Testis (tissue), 3 donors: ENCODE results near the gene NCKAP5. TPM values are rescaled to one million over a fixed set of nuclear protein-coding genes. Genes with fewer than 3 reads are reported as not detected.

Experiments
- DNase-seq: peaks from one replicate; pipeline ENCODE4 v3.0.0-alpha.2; 2019
- H3K27ac ChIP-seq, 2 donors: fragments of 200-600 bp; sonication (generic); one replicate each; pipeline ENCODE4 v1.5.1; 2019
- H3K27me3 ChIP-seq: fragments of 200-600 bp; sonication (generic); one replicate; pipeline ENCODE4 v1.5.1; 2019
- H3K36me3 ChIP-seq: fragments of 200-600 bp; sonication (generic); one replicate; pipeline ENCODE4 v1.5.1; 2017; ENCODE audit warnings: low read depth; ENCODE audit errors: missing control alignments
- H3K4me1 ChIP-seq: fragments of 200-600 bp; sonication (generic); one replicate; pipeline ENCODE4 v1.5.1; 2019
- H3K4me3 ChIP-seq, 2 donors: fragments of 200-600 bp; sonication (generic); one replicate each; pipeline ENCODE4 v1.5.1; 2017 to 2019
- H3K9me3 ChIP-seq: fragments of 200-600 bp; sonication (generic); one replicate; pipeline ENCODE4 v1.5.1; 2017
- POLR2A ChIP-seq: fragments of 450-650 bp; IDR thresholded peaks from one replicate; pipeline ENCODE4 v1.6.1; 2017; ENCODE audit warnings: antibody characterized with exemption, mild to moderate bottlenecking, moderate library complexity
- WGBS, 2 donors: methylation state at CpG; one replicate each; pipeline ENCODE4 v1.1.5; 2018; 5-methylcytosine and 5-hydroxymethylcytosine counted together
- intact Hi-C: fragments of 100-400 bp; cut with DNase I; formaldehyde crosslinking; loops from one replicate; pipeline ENCODE4 v1.15.1; 2023; ENCODE audit warnings: low total_unique reads
- polyA plus RNA-seq: library from polyadenylated mRNA; stranded (reverse); fragments of 350-450 nt; fragmentation: Illumina TruSeq; extraction: RNeasy Lipid Tissue Mini Kit (QIAGEN cat#74804); gene quantifications from one replicate; pipeline ENCODE4 v1.2.3, GENCODE V29; 2014; ENCODE audit warnings: low read depth, low replicate concordance; ENCODE audit not compliant: insufficient read depth
- total RNA-seq, 2 donors: library from RNA; depleted of rRNA; stranded (reverse); fragments of >200 nt; gene quantifications; one replicate each; pipeline ENCODE4 v1.2.3, GENCODE V29; 2016
- TF ChIP-seq, protein P1 (sequence below), 3 experiments: fragments of 450-650 bp in 2 of 3; fragments of 200-600 bp in 1 of 3; sonication (generic) in 1 of 3; IDR thresholded peaks; one replicate each; pipeline ENCODE4 v1.5.1; 2016 to 2019; ENCODE audit warnings: antibody characterized with exemption in 3 of 3, mild to moderate bottlenecking in 2 of 3, moderate library complexity in 1 of 3

The NCKAP5 gene
- total and polyA plus RNA-seq, 3 donors from 2014 or later = 3.0 to 7.6 (median 6.3) TPM

DNA sequence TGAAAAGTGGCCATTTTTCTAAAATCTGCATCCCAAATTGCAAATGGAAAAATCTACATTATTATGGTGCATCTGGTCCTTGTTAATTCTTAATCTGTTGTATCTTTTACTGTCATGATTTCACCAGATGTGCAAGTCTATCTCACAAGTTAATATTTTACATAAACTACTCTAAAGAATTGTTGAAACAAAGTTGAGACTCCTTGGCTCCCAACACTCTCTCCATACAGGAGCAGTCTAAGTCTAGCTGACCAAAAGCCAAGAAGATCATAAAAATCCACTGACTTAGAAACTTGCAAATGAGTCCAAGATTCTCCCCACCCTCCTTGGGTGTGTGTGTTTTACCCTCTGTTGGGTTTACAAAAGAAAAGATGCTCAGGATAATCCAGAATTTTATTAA lies 85.1 kb downstream of the NCKAP5 start:
- no peak for TF ChIP-seq POLR2A
- TF ChIP-seq, protein P1, sequence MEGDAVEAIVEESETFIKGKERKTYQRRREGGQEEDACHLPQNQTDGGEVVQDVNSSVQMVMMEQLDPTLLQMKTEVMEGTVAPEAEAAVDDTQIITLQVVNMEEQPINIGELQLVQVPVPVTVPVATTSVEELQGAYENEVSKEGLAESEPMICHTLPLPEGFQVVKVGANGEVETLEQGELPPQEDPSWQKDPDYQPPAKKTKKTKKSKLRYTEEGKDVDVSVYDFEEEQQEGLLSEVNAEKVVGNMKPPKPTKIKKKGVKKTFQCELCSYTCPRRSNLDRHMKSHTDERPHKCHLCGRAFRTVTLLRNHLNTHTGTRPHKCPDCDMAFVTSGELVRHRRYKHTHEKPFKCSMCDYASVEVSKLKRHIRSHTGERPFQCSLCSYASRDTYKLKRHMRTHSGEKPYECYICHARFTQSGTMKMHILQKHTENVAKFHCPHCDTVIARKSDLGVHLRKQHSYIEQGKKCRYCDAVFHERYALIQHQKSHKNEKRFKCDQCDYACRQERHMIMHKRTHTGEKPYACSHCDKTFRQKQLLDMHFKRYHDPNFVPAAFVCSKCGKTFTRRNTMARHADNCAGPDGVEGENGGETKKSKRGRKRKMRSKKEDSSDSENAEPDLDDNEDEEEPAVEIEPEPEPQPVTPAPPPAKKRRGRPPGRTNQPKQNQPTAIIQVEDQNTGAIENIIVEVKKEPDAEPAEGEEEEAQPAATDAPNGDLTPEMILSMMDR (IDR thresholded peaks at IDR 0.05) = no peak
- H3K4me1 ChIP-seq = peaks cover under 1% of the 10 kb centered on the region
- DNase-seq = no peak
- intact Hi-C loops = no loop called here
- H3K9me3 ChIP-seq = no peaks in the 10 kb centered on the region
- H3K27ac ChIP-seq = no peak overlapping the region
- no peak overlapping the region for H3K4me3 ChIP-seq
- H3K36me3 ChIP-seq = no peaks in the 10 kb centered on the region
- H3K27me3 ChIP-seq = no peaks in the 10 kb centered on the region

DNA sequence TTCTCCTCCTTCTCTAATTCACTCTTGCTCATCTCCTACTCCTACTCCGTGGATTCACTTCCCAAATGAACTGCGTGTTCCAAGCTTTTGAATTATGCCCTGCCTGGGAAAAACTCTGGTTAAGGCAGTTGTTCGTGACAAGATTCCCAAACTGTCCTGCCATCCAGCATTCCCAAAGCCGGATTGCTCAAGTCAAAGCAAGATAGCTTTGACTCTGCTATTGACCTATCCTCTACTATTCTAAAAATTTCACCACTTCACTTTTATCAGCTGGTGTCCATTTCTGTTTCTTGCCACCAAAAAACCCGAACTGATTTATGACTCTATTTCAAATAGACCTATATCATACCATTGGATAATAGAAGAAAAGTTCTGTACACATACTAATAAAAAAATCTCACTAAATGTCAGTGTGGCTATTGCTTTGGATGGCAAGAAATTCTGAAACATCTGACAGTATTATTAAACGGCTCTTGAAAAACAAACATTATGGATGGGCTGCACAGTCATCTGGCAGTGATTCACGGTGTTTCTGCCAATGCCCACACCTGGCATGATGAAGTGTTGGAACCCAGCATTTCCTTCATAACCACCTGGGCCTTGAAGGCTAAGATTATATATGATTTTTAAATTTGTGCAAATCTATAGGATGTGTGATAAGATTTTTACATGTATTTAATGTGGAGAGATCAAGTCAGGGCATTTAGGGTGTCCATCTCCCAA lies 87.4 kb downstream of the NCKAP5 start:
- no peak for TF ChIP-seq POLR2A
- TF ChIP-seq, protein P1 (IDR thresholded peaks at IDR 0.05) = no peak
- WGBS, 2 donors = 89 to 93% methylated on average over 7 of the region's 7 CpGs

DNA sequence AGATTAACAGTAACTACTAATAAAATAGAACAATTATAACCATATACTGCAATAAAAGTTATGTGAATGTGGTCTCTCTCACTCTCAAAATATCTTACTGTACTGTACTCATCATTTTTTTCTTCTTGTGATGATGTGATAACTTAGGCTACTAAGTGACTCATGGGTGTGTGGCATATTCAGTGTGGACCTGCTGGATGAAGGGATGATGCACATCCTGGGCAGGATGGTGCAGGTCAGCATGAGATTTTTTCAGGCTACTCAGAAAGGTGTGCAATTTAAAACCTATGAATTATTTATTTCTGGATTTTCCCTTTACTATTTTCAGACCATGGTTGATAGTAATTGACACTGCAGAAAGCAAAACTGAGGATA lies 90.7 kb downstream of the NCKAP5 start:
- TF ChIP-seq, protein P1 (IDR thresholded peaks at IDR 0.05) = no peak
- no peak for TF ChIP-seq POLR2A
- Histone ChIP-seq H3K27ac (peak overlapping the region in 1 of 2 donors; percentile 72), H3K9me3 (no peaks in the 10 kb centered on the region), H3K4me1 (peaks cover 11% of the 10 kb centered on the region), H3K4me3 (no peak overlapping the region), H3K27me3 (no peaks in the 10 kb centered on the region), H3K36me3 (no peaks in the 10 kb centered on the region)
- intact Hi-C loops = no loop called here
- no peak for DNase-seq

More for the DNA sequence above, 87.4 kb downstream of the NCKAP5 start:
- H3K4me3 ChIP-seq = no peak overlapping the region
- no peaks in the 10 kb centered on the region for H3K9me3 ChIP-seq
- peaks cover 11% of the 10 kb centered on the region for H3K4me1 ChIP-seq
- H3K36me3 ChIP-seq = no peaks in the 10 kb centered on the region
- H3K27me3 ChIP-seq = no peaks in the 10 kb centered on the region
- H3K27ac ChIP-seq = no peak overlapping the region
- intact Hi-C loops = no loop called here
- DNase-seq = no peak

DNA sequence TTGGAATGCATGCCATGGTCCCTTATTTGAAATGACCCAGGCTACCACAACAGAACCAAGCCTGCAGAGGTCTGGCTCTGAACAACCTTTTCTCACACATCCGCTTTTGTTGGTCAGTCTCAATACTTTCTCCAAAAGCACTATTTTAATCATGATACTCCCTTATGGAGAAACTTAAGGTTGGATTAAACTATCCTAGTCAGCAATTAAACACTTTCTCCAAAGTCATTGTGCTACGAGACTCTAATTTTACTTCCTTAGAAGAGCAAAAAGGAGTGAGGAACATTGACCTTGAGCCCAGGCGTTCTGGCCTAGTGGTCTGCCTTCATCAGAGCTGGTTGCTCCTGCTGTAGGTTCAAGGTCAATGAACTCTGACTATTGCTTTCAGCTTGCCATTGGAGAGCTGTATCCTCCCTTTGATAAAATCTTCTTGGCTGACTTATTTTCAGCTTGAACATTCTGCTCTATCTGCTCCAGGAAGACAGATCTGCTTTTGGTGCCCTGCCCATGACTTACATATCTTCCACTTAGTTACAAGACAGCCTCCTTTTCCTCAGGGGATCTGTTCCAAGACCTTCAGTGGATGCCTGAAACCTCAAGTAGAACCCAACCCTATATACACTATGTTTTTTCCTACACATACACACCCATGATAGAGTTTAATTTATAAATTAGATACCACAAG lies 91.2 kb downstream of the NCKAP5 start:
- Histone ChIP-seq H3K9me3 (no peaks in the 10 kb centered on the region), H3K4me1 (peaks cover 11% of the 10 kb centered on the region), H3K27me3 (no peaks in the 10 kb centered on the region), H3K27ac (peak overlapping the region in 1 of 2 donors; percentile 72), H3K36me3 (no peaks in the 10 kb centered on the region), H3K4me3 (no peak overlapping the region)
- no peak for TF ChIP-seq POLR2A
- TF ChIP-seq, protein P1 (IDR thresholded peaks at IDR 0.05) = no peak
- intact Hi-C loops = no loop called here
- WGBS, 2 donors = 26 to 54% methylated on average over 3 of the region's 3 CpGs
- DNase-seq = peak; percentile 71
